Heart right ventricle (tissue), 16 donors: ENCODE results near the gene IFITM10. TPM values are rescaled to one million over a fixed set of nuclear protein-coding genes. Genes with fewer than 3 reads are reported as not detected.

Source experiments
- ATAC-seq, 8 donors: fragments of 200-7000 bp; cut with Tn5 transposase; one replicate each; pipeline ENCODE4 v1.9.1; 2020; ENCODE audit warnings: mild to moderate bottlenecking in 8 of 8, moderate library complexity in 8 of 8, moderate number of reproducible peaks in 1 of 8
- DNase-seq, 2 donors: peaks; one replicate each; pipeline ENCODE4 v3.0.0-alpha.2; 2020
- H3K27ac ChIP-seq, 10 donors: fragments of 200-600 bp; sonication (generic) in 2 of 10; one replicate each; pipeline versions ENCODE4 v1.5.0 to v1.8.0; 2020 to 2022; ENCODE audit warnings: mild to moderate bottlenecking in 3 of 10
- H3K27me3 ChIP-seq, 7 donors: fragments of 200-600 bp; one replicate each; pipeline ENCODE4 v1.8.0; 2021 to 2022; ENCODE audit warnings: mild to moderate bottlenecking in 2 of 7
- H3K36me3 ChIP-seq, 9 donors: fragments of 200-600 bp; sonication (generic) in 1 of 9; one replicate each; pipeline versions ENCODE4 v1.5.0 to v1.8.0; 2020 to 2022; ENCODE audit warnings: mild to moderate bottlenecking in 2 of 9
- H3K4me1 ChIP-seq, 9 donors: fragments of 200-600 bp; sonication (generic) in 1 of 9; one replicate each; pipeline versions ENCODE4 v1.5.0 to v1.8.0; 2020 to 2022; ENCODE audit warnings: mild to moderate bottlenecking in 4 of 9
- H3K4me3 ChIP-seq, 10 donors: fragments of 200-600 bp; sonication (generic) in 2 of 10; one replicate each; pipeline versions ENCODE4 v1.5.0 to v1.8.0; 2020 to 2022; ENCODE audit warnings: mild to moderate bottlenecking in 7 of 10, moderate library complexity in 2 of 10
- H3K9me3 ChIP-seq, 11 donors: fragments of 200-600 bp in 10 of 11; sonication (generic) in 2 of 11; one replicate each; pipeline versions ENCODE4 v1.5.0 to v1.8.0; 2013 to 2022; ENCODE audit warnings: mild to moderate bottlenecking in 2 of 11, control low read depth in 1 of 11, moderate library complexity in 1 of 11
- CTCF ChIP-seq, 9 donors: fragments of 200-600 bp; sonication (generic) in 2 of 9; IDR thresholded peaks; one replicate each; pipeline versions ENCODE4 v1.5.0 to v1.8.0; 2021 to 2022; ENCODE audit warnings: antibody characterized with exemption in 9 of 9, mild to moderate bottlenecking in 5 of 9, moderate library complexity in 1 of 9
- WGBS, 2 donors: extraction: QIAGEN DNeasy Blood & Tissue Kit; methylation state at CpG; one replicate each; pipeline ENCODE4 v1.1.7; 2013; ENCODE audit warnings: inconsistent platforms in 1 of 2; 5-methylcytosine and 5-hydroxymethylcytosine counted together
- intact Hi-C, 10 donors: fragments of 100-400 bp; cut with DNase I; formaldehyde crosslinking; loops; one replicate each; pipeline versions ENCODE4 v1.11.1 to v1.14.2; 2022
- polyA plus RNA-seq, 2 donors: library from polyadenylated mRNA; stranded (reverse); fragments of 200-250 nt; gene quantifications; one replicate each; pipeline ENCODE4 v1.2.3, GENCODE V29; 2013
- total RNA-seq, 10 donors: library from RNA; stranded (reverse); fragmentation: NEBNext Ultra II Directional in 3 of 10; extraction: Animal tissue kit (Norgen Biotek cat#: 25700) in 3 of 10; gene quantifications; one replicate each; pipeline versions ENCODE4 v1.2.1 to v1.2.4, GENCODE V29; 2021 to 2023
- donor health status: Arrhythmogenic right ventricular cardiomyopathy.
- donor health status: ischemic (EF 13 %, LVEDD 7.1; RV severe dilation, severe dysfunction).
- donor health status: healthy with polysubstance abuse.
- donor health status: DM: no; HTN: yes; CAD: no.
- donor health status: DM: no; HTN: no; CAD: no.
- donor health status: ischemic (EF 25% LVEDD 6.9; RV normal size, moderate dysfunction).
- donor health status: ischemic (EF 25% LVEDD 5.7; RV mildly dilated, moderate dysfunction).
- donor health status: healthy.
- donor health status: DM: yes; HTN: yes; CAD: no.
- donor health status: Ischemic cardiomyopathy.
- donor health status: ischemic (EF 35%, LVEDD 5.7; RV mildly dilated, moderate dysfunction).
- donor health status: nonischemic (EF 11% LVEDD 7.7; RV severe dilation, severe dysfunction).
- donor health status: DM: yes; HTN: yes; CAD: no.
- donor health status: PGD.
- donor health status: ischemic (EF 29% LVEDD 5.4; RV normal size, mild dysfunction).
- donor health status: nonischemic (EF 23%, LVEDD 6.1; RV moderate dilation, normal function).

The IFITM10 gene
- total and polyA plus RNA-seq, 12 donors: 0.07 to 2.4 (median 0.42) TPM

GRCh38 chr11:1782031-1782590 is 31.7 kb upstream of the IFITM10 start:
- intact Hi-C loops: no loop called here
- DNase-seq: no peak
- Histone ChIP-seq H3K4me3 (no peak overlapping the region), H3K36me3 (no peaks in the 10 kb centered on the region), H3K27me3 (peaks cover 0 to 25% (median 5%) of the 10 kb centered on the region in 7 donors), H3K4me1 (peaks cover 0 to 63% (median 0%) of the 10 kb centered on the region in 9 donors), H3K27ac (peak overlapping the region in 1 of 10 donors; percentile 81), H3K9me3 (peaks cover 0 to 4% (median 0%) of the 10 kb centered on the region in 11 donors)
- WGBS, 2 donors: 82% methylated on average over 13 of the region's 13 CpGs
- ATAC-seq: peak in 1 of 8 donors; percentile 14
- TF ChIP-seq CTCF (IDR thresholded peaks at IDR 0.05): no peak

DNA sequence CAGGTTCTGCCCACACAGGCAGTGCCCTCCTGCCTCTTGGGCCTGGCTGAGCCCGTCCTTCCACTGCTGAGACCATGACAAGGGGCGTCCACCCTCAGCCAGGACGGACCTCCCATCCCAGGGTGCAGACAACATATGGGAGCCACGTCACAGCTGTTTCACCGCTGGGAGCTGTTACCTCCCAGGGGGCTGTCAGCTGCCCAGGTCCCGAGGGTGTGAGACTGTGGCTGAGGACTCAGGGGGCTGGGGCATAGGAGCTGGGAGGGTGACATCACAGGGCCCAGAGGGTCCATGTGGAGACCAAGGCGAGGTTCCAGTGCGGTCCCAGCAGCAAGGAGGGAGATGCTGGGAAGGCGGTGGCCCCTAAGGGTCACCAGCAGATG is 31.2 kb upstream of the IFITM10 start:
- DNase-seq: no peak

DNA sequence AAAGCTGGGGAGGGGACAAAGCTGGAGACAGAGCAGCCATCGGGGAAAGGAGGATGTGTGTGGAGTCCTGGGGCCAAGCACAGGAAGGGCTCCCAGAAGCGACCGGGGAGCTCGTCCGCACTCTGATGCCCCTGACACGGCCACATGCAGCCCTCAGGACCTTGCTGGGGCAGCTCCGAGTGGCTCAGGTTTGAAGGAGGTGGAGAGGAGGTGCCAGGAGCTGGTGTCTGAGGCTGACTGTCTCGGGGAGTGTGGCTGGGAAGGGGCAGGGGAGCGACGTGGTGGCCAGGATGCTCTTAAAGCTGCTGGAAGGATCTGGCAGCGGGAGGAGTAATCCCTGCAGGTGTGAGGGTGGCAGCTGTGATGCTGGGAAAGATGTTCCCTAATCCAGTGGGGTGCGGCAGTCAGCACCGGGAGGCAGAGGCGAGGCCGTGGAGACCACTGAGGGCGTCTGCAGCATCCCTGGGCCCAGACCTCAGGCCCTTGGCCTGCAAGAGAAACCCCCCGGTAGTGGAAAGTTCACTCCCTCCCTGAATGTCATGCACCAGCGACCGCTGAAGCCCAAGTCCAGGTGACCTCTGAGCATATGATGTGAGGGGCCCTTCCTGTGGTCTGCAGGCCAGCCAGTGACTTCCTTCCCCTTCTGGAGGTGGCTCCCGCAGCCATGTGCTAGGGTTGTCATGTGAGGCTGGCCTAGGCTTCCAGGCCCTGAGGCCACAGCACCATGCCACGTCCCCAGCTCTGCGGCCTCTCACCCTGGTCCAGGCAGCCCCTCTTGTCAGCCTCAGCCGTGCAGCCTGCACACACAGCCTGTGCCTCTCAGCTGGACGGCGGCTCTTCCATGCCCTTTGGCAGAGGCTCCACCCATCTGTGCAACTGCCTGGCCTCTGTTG is 30.6 kb upstream of the IFITM10 start:
- 61 to 71% methylated on average over 25 of the region's 25 CpGs for WGBS, 2 donors
- H3K4me3 ChIP-seq: no peak overlapping the region
- H3K27ac ChIP-seq: peak overlapping the region in 1 of 10 donors; percentile 81
- peaks cover 0 to 25% (median 5%) of the 10 kb centered on the region in 7 donors for H3K27me3 ChIP-seq
- no peak for TF ChIP-seq CTCF (IDR thresholded peaks at IDR 0.05)
- intact Hi-C loops: no loop called here
- H3K36me3 ChIP-seq: no peaks in the 10 kb centered on the region
- DNase-seq: no peak
- peak in 7 of 8 donors; percentile 12 to 69 (median 44) for ATAC-seq
- peaks cover 0 to 6% (median 0%) of the 10 kb centered on the region in 11 donors for H3K9me3 ChIP-seq
- peaks cover 0 to 59% (median 0%) of the 10 kb centered on the region in 9 donors for H3K4me1 ChIP-seq

More for the DNA sequence above, 31.2 kb upstream of the IFITM10 start:
- intact Hi-C loops: no loop called here
- 76 to 79% methylated on average over 9 of the region's 9 CpGs for WGBS, 2 donors
- TF ChIP-seq CTCF (IDR thresholded peaks at IDR 0.05): no peak
- Histone ChIP-seq H3K9me3 (peaks cover 0 to 4% (median 0%) of the 10 kb centered on the region in 11 donors), H3K36me3 (no peaks in the 10 kb centered on the region), H3K4me3 (no peak overlapping the region), H3K4me1 (peaks cover 0 to 63% (median 0%) of the 10 kb centered on the region in 9 donors), H3K27me3 (peaks cover 0 to 25% (median 5%) of the 10 kb centered on the region in 7 donors), H3K27ac (peak overlapping the region in 1 of 10 donors; percentile 81)
- no peak for ATAC-seq
